ENCODE data around the gene ZNF774. TPM values are rescaled to one million over a fixed set of nuclear protein-coding genes. Genes with fewer than 3 reads are reported as not detected.

The ZNF774 gene
- total and polyA plus RNA-seq, 2 of the 8 experiments (the other 6 are each of a cell fraction or from before 2014, with no cell fraction given): 0.82 to 2.6 TPM

DNA sequence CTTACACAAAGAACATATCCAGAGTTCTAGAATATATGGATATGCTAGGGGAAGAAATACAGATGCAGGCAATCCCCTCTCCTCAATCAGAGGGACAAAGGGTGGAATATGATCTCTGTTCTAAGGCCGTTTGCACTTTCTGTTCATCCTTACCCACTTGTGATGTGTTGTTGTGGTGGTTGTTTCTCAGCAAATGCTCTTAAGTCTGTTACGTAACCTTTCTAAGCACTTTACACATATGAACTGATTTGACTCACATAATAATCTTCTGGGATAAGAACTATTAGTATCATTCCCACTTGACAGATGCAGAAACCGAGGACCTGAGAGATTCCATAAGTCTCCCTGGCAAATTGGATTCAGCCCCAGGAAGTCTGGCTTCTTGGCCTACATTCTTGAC, 46.2 kb upstream of the ZNF774 start:
- H3K14ac ChIP-seq (ENCODE audit: insufficient read length): no peak overlapping the region
- H3K9me3 ChIP-seq (ENCODE audit: insufficient read depth in 2 of 2, low read depth in 1 of 2, low read length in 1 of 2): no peaks in the 10 kb centered on the region
- no peak overlapping the region for H3K56ac ChIP-seq (replicated peaks; ENCODE audit: insufficient read length, low read depth, low read length)
- ChIA-PET POLR2A (ENCODE audit: partially characterized antibody) (no interaction called here), CTCF (ENCODE audit: partially characterized antibody) (interaction anchor here (0.6 to 7.3 kb wide), 8 partner anchors 10 to 505 kb away, joined by 3 to 42 read pairs (median 6); no protein-coding TSS in a partner anchor)
- no peaks in the 10 kb centered on the region for H4K20me1 ChIP-seq (replicated peaks in 1 of 2; ENCODE audit: control insufficient read depth in 1 of 2, insufficient read depth in 2 of 2, low read length in 2 of 2)
- no peak overlapping the region for H2BK12ac ChIP-seq (ENCODE audit: low read depth, low read length)
- no peak overlapping the region for H3K18ac ChIP-seq (ENCODE audit: extremely low read depth, low read length)
- peaks cover 0 to 4% (median 0%) of the 10 kb centered on the region in 4 experiments; a peak in 4 of 7 replicates for H3K4me1 ChIP-seq (replicated peaks in 1 of 4; ENCODE audit: control insufficient read depth in 3 of 4, insufficient read depth in 4 of 4, low read length in 3 of 4)
- DNase-seq (ENCODE audit: low read depth in 1 of 2, low spot score in 2 of 2): no peak
- H2BK20ac ChIP-seq (ENCODE audit: low read length): no peak overlapping the region
- H2AFZ ChIP-seq (ENCODE audit: low read length): no peak overlapping the region
- TF ChIP-seq SIN3A (conservative IDR thresholded peaks at IDR 0.05 in 1 of 2, IDR thresholded peaks at IDR 0.05 in 1 of 2; ENCODE audit: low read depth in 1 of 2, low read length in 2 of 2): no peak
- TF ChIP-seq, protein P1, sequence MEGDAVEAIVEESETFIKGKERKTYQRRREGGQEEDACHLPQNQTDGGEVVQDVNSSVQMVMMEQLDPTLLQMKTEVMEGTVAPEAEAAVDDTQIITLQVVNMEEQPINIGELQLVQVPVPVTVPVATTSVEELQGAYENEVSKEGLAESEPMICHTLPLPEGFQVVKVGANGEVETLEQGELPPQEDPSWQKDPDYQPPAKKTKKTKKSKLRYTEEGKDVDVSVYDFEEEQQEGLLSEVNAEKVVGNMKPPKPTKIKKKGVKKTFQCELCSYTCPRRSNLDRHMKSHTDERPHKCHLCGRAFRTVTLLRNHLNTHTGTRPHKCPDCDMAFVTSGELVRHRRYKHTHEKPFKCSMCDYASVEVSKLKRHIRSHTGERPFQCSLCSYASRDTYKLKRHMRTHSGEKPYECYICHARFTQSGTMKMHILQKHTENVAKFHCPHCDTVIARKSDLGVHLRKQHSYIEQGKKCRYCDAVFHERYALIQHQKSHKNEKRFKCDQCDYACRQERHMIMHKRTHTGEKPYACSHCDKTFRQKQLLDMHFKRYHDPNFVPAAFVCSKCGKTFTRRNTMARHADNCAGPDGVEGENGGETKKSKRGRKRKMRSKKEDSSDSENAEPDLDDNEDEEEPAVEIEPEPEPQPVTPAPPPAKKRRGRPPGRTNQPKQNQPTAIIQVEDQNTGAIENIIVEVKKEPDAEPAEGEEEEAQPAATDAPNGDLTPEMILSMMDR (IDR thresholded peaks at IDR 0.05; ENCODE audit: control extremely low read depth in 1 of 3, insufficient read depth in 1 of 3, low read depth in 1 of 3, low read length in 3 of 3): no peak
- TF ChIP-seq CBX5 (IDR thresholded peaks at IDR 0.05; ENCODE audit: low read depth, low read length): no peak
- WGBS, 2 experiments (ENCODE audit: extremely low coverage in 1 of 2, insufficient coverage in 1 of 2, insufficient read length in 1 of 2, insufficient replicate concordance in 2 of 2, low coverage in 1 of 2, low lambda C conversion rate in 2 of 2, missing lambda C conversion rate in 1 of 2): 93% methylated on average over 3 of the region's 3 CpGs; no CpG with 5 or more reads in 1 of the 2 experiments
- no peaks in the 10 kb centered on the region for H3K79me2 ChIP-seq (ENCODE audit: control insufficient read depth in 1 of 2, insufficient read depth in 2 of 2, low read length in 2 of 2)
- no peak overlapping the region for H3K4me3 ChIP-seq (ENCODE audit: extremely low read depth in 1 of 4, insufficient read depth in 2 of 4, low read depth in 3 of 4, low read length in 4 of 4)
- H3K23me2 ChIP-seq (ENCODE audit: low read depth, low read length): no peaks in the 10 kb centered on the region; the same call in 1 of the 2 replicates
- no peaks in the 10 kb centered on the region for H3K27me3 ChIP-seq (replicated peaks in 1 of 4; ENCODE audit: control insufficient read depth in 3 of 4, extremely low read depth in 1 of 4, insufficient read depth in 3 of 4, low read length in 3 of 4)
- H2BK15ac ChIP-seq (ENCODE audit: low read length): no peak overlapping the region
- no peak overlapping the region for H3K27ac ChIP-seq (ENCODE audit: low read depth, low read length)
- H4K5ac ChIP-seq (ENCODE audit: insufficient read length, low read depth, low read length): no peak overlapping the region
- no peak overlapping the region for H3K9ac ChIP-seq (replicated peaks in 1 of 4; ENCODE audit: extremely low read depth in 1 of 4, low read depth in 3 of 4, low read length in 3 of 4)
- no peak overlapping the region for H4K8ac ChIP-seq (ENCODE audit: extremely low read depth, insufficient read depth, low read length)
- H3K23ac ChIP-seq (ENCODE audit: insufficient read length): no peak overlapping the region
- no peaks in the 10 kb centered on the region for H3K36me3 ChIP-seq (ENCODE audit: control insufficient read depth in 2 of 4, insufficient read depth in 4 of 4, low read length in 3 of 4)
- H2BK5ac ChIP-seq (ENCODE audit: low read depth, low read length): no peak overlapping the region
- no peak overlapping the region for H4K91ac ChIP-seq (replicated peaks; ENCODE audit: insufficient read length, low read length)
- H3K4me2 ChIP-seq (ENCODE audit: insufficient read depth in 1 of 2, low read depth in 2 of 2, low read length in 2 of 2): no peak overlapping the region
- no peak overlapping the region for H2AK5ac ChIP-seq (ENCODE audit: low read depth, low read length)
- FAIRE-seq: no peak
- H3K79me1 ChIP-seq (ENCODE audit: low read depth, low read length): no peaks in the 10 kb centered on the region
- H2BK120ac ChIP-seq (replicated peaks; ENCODE audit: low read depth, low read length): no peak overlapping the region
- no peak overlapping the region for H3K4ac ChIP-seq (replicated peaks; ENCODE audit: insufficient read length, low read depth, low read length)

All from H1 (cell line).